Fibroblast of skin of left quadriceps (primary cell): ENCODE measurements around the gene TSPAN11.

Experiments used
- DNase-seq, 2 experiments: peaks; one replicate each; pipeline ENCODE4 v3.0.0-alpha.2; 2013; ENCODE audit warnings: low read depth in 2 of 2

Gene TSPAN11

GRCh38 chr12:30911207-30911606 is 15.3 kb upstream of the TSPAN11 start:
- no peak for DNase-seq

- no peak for DNase-seq
Measured at GRCh38 chr12:30913323-30913722, 13.2 kb upstream of the TSPAN11 start.

GRCh38 chr12:30914986-30915591 is 11.5 kb upstream of the TSPAN11 start:
- DNase-seq: no peak

GRCh38 chr12:30923057-30923456 is 3.5 kb upstream of the TSPAN11 start:
- DNase-seq: no peak

GRCh38 chr12:30925607-30926242 is 823 bp upstream of the TSPAN11 start:
- no peak for DNase-seq

- DNase-seq: no peak
Measured at GRCh38 chr12:30927222-30927611, 669 bp downstream of the TSPAN11 start.

GRCh38 chr12:30928356-30929244 is 2.1 kb downstream of the TSPAN11 start:
- no peak for DNase-seq

GRCh38 chr12:30930238-30930637 is 3.7 kb downstream of the TSPAN11 start:
- no peak for DNase-seq

GRCh38 chr12:30930641-30931040 is 4.1 kb downstream of the TSPAN11 start:
- no peak for DNase-seq

GRCh38 chr12:30932881-30933280 is 6.3 kb downstream of the TSPAN11 start:
- no peak for DNase-seq

GRCh38 chr12:30934811-30935210 is 8.3 kb downstream of the TSPAN11 start:
- DNase-seq: no peak

GRCh38 chr12:30936036-30936435 is 9.5 kb downstream of the TSPAN11 start:
- DNase-seq: no peak

- DNase-seq: no peak
Measured at GRCh38 chr12:30939234-30939633, 12.7 kb downstream of the TSPAN11 start.

GRCh38 chr12:30942486-30942885 is 15.9 kb downstream of the TSPAN11 start:
- DNase-seq: no peak

GRCh38 chr12:30942936-30943335 is 16.4 kb downstream of the TSPAN11 start:
- no peak for DNase-seq

GRCh38 chr12:30945443-30946164 is 19.1 kb downstream of the TSPAN11 start:
- no peak for DNase-seq

GRCh38 chr12:30952015-30952414 is 25.5 kb downstream of the TSPAN11 start:
- no peak for DNase-seq

- no peak for DNase-seq
Measured at GRCh38 chr12:30953257-30953656, 26.7 kb downstream of the TSPAN11 start.

GRCh38 chr12:30953951-30954751 is 27.6 kb downstream of the TSPAN11 start:
- no peak for DNase-seq

GRCh38 chr12:30955214-30955613 is 28.7 kb downstream of the TSPAN11 start:
- no peak for DNase-seq

GRCh38 chr12:30959110-30959710 is 32.7 kb downstream of the TSPAN11 start:
- DNase-seq: no peak
